ENCODE measurements around the gene MRPS26. TPM values are rescaled to one million over a fixed set of nuclear protein-coding genes. Genes with fewer than 3 reads are reported as not detected.
A peak's percentile ranks its signal among the peaks of the same experiment; 100 is the strongest.
"Not testable (repeated sequence)": the region's sequence is repeated elsewhere in the genome, so short reads cannot be mapped to it uniquely, and the experiment has no call there.

MRPS26 gene
- total RNA-seq, 1 experiment from 2014 or later, result 66.5 TPM

GRCh38 chr20:3044336-3044965 is 1.4 kb upstream of the MRPS26 start:
- Histone ChIP-seq H3K9me2 (replicated peaks; ENCODE audit: insufficient read depth, low read length) (no peaks in the 10 kb centered on the region), H3K4me3 (ENCODE audit: low read length) (peak overlapping the region; percentile 88), H4K20me1 (ENCODE audit: insufficient read depth, low read depth, low read length) (0 out of 2 replicates have a peak, but pooled peaks cover 9% of the 10 kb centered on the region), H3K27me3 (ENCODE audit: low read length) (no peaks in the 10 kb centered on the region), H3K9ac (ENCODE audit: low read length) (peak overlapping the region; percentile 86), H3K4me1 (ENCODE audit: low read length) (peaks cover 31% of the 10 kb centered on the region), H3K27ac (ENCODE audit: low read length) (peak overlapping the region; percentile 93), H3K9me3 (ENCODE audit: low read length) (no peaks in the 10 kb centered on the region), H3K4me2 (ENCODE audit: low read depth, low read length, poor library complexity, severe bottlenecking) (peak overlapping the region; percentile 98), H3K79me2 (ENCODE audit: low read length) (peaks cover 20% of the 10 kb centered on the region), H2AFZ (ENCODE audit: low read length) (no peak overlapping the region), H3K36me3 (ENCODE audit: insufficient read depth, low read length) (peaks cover 18% of the 10 kb centered on the region)
- DNase-seq, result no peak

- Histone ChIP-seq H3K4me1 (ENCODE audit: low read length) (peaks cover 31% of the 10 kb centered on the region), H3K79me2 (ENCODE audit: low read length) (peaks cover 20% of the 10 kb centered on the region), H3K9ac (ENCODE audit: low read length) (peak overlapping the region; percentile 86), H3K27me3 (ENCODE audit: low read length) (no peaks in the 10 kb centered on the region), H3K27ac (ENCODE audit: low read length) (peak overlapping the region; percentile 93), H3K36me3 (ENCODE audit: insufficient read depth, low read length) (peaks cover 25% of the 10 kb centered on the region), H3K4me2 (ENCODE audit: low read depth, low read length, poor library complexity, severe bottlenecking) (peak overlapping the region; percentile 98), H3K4me3 (ENCODE audit: low read length) (peak overlapping the region; percentile 88), H3K9me3 (ENCODE audit: low read length) (no peaks in the 10 kb centered on the region), H4K20me1 (ENCODE audit: insufficient read depth, low read depth, low read length) (0 out of 2 replicates have a peak, but pooled peaks cover 9% of the 10 kb centered on the region), H3K9me2 (replicated peaks; ENCODE audit: insufficient read depth, low read length) (no peaks in the 10 kb centered on the region), H2AFZ (ENCODE audit: low read length) (peak overlapping the region; percentile 83; the same call in 1 of the 2 replicates)
- peak; percentile 90 for DNase-seq
Observed at GRCh38 chr20:3045042-3045815, 623 bp upstream of the MRPS26 start.

- peak overlapping the region; percentile 93 for H3K27ac ChIP-seq (ENCODE audit: low read length)
Observed at GRCh38 chr20:3046677-3047462, 1.0 kb downstream of the MRPS26 start.

GRCh38 chr20:3047486-3048419 is 1.9 kb downstream of the MRPS26 start:
- Histone ChIP-seq H3K9me3 (ENCODE audit: low read length) (no peaks in the 10 kb centered on the region), H3K4me3 (ENCODE audit: low read length) (peak overlapping the region; percentile 88), H3K36me3 (ENCODE audit: insufficient read depth, low read length) (peaks cover 25% of the 10 kb centered on the region), H2AFZ (ENCODE audit: low read length) (no peak overlapping the region), H4K20me1 (ENCODE audit: insufficient read depth, low read depth, low read length) (0 out of 2 replicates have a peak, but pooled peaks cover 9% of the 10 kb centered on the region), H3K27me3 (ENCODE audit: low read length) (no peaks in the 10 kb centered on the region), H3K4me1 (ENCODE audit: low read length) (peaks cover 31% of the 10 kb centered on the region), H3K79me2 (ENCODE audit: low read length) (peaks cover 20% of the 10 kb centered on the region), H3K4me2 (ENCODE audit: low read depth, low read length, poor library complexity, severe bottlenecking) (peak overlapping the region; percentile 98), H3K27ac (ENCODE audit: low read length) (peak overlapping the region; percentile 31; the same call in 1 of the 2 replicates), H3K9ac (ENCODE audit: low read length) (peak overlapping the region; percentile 49; the same call in 1 of the 2 replicates), H3K9me2 (replicated peaks; ENCODE audit: insufficient read depth, low read length) (no peaks in the 10 kb centered on the region)
- no peak for DNase-seq

More at GRCh38 chr20:3046677-3047462, 1.0 kb downstream of the MRPS26 start:
- DNase-seq, result peak; percentile 69
- Histone ChIP-seq H3K4me3 (ENCODE audit: low read length) (peak overlapping the region; percentile 88), H3K27me3 (ENCODE audit: low read length) (no peaks in the 10 kb centered on the region), H3K36me3 (ENCODE audit: insufficient read depth, low read length) (peaks cover 25% of the 10 kb centered on the region), H3K9me3 (ENCODE audit: low read length) (no peaks in the 10 kb centered on the region), H3K9ac (ENCODE audit: low read length) (peak overlapping the region; percentile 86), H3K4me2 (ENCODE audit: low read depth, low read length, poor library complexity, severe bottlenecking) (peak overlapping the region; percentile 98), H3K79me2 (ENCODE audit: low read length) (peaks cover 20% of the 10 kb centered on the region), H3K9me2 (replicated peaks; ENCODE audit: insufficient read depth, low read length) (no peaks in the 10 kb centered on the region), H4K20me1 (ENCODE audit: insufficient read depth, low read depth, low read length) (0 out of 2 replicates have a peak, but pooled peaks cover 9% of the 10 kb centered on the region), H3K4me1 (ENCODE audit: low read length) (peaks cover 31% of the 10 kb centered on the region), H2AFZ (ENCODE audit: low read length) (no peak overlapping the region)

GRCh38 chr20:3051385-3052019 is 5.7 kb downstream of the MRPS26 start:
- H3K9ac ChIP-seq (ENCODE audit: low read length), result no peak overlapping the region
- no peaks in the 10 kb centered on the region for H3K9me3 ChIP-seq (ENCODE audit: low read length)
- H3K4me1 ChIP-seq (ENCODE audit: low read length), result peaks cover 10% of the 10 kb centered on the region
- H2AFZ ChIP-seq (ENCODE audit: low read length), result no peak overlapping the region
- H3K27me3 ChIP-seq (ENCODE audit: low read length), result no peaks in the 10 kb centered on the region
- peaks cover 14% of the 10 kb centered on the region for H3K79me2 ChIP-seq (ENCODE audit: low read length)
- 0 out of 2 replicates have a peak, but pooled peaks cover 9% of the 10 kb centered on the region for H4K20me1 ChIP-seq (ENCODE audit: insufficient read depth, low read depth, low read length)
- peak; percentile 52 for DNase-seq
- peaks cover 25% of the 10 kb centered on the region for H3K36me3 ChIP-seq (ENCODE audit: insufficient read depth, low read length)
- no peak overlapping the region for H3K4me3 ChIP-seq (ENCODE audit: low read length)
- no peaks in the 10 kb centered on the region for H3K9me2 ChIP-seq (replicated peaks; ENCODE audit: insufficient read depth, low read length)
- H3K4me2 ChIP-seq (ENCODE audit: low read depth, low read length, poor library complexity, severe bottlenecking), result no peak overlapping the region
- no peak overlapping the region for H3K27ac ChIP-seq (ENCODE audit: low read length)

- DNase-seq, result no peak
- no peaks in the 10 kb centered on the region for H3K27me3 ChIP-seq (ENCODE audit: low read length)
Observed at GRCh38 chr20:3059489-3059888, 13.6 kb downstream of the MRPS26 start.

GRCh38 chr20:3064119-3064518 is 18.3 kb downstream of the MRPS26 start:
- not testable (repeated sequence) for H3K79me2 ChIP-seq (ENCODE audit: low read length); H3K9me2 ChIP-seq (replicated peaks; ENCODE audit: insufficient read depth, low read length); H3K9ac ChIP-seq (ENCODE audit: low read length); H2AFZ ChIP-seq (ENCODE audit: low read length); H3K9me3 ChIP-seq (ENCODE audit: low read length); H4K20me1 ChIP-seq (ENCODE audit: insufficient read depth, low read depth, low read length); H3K4me1 ChIP-seq (ENCODE audit: low read length); H3K4me3 ChIP-seq (ENCODE audit: low read length); H3K27me3 ChIP-seq (ENCODE audit: low read length); H3K4me2 ChIP-seq (ENCODE audit: low read depth, low read length, poor library complexity, severe bottlenecking); H3K36me3 ChIP-seq (ENCODE audit: insufficient read depth, low read length); H3K27ac ChIP-seq (ENCODE audit: low read length); DNase-seq

More at GRCh38 chr20:3059489-3059888, 13.6 kb downstream of the MRPS26 start:
- H3K4me2 ChIP-seq (ENCODE audit: low read depth, low read length, poor library complexity, severe bottlenecking), result no peak overlapping the region
- no peaks in the 10 kb centered on the region for H3K36me3 ChIP-seq (ENCODE audit: insufficient read depth, low read length)
- no peak overlapping the region for H3K9ac ChIP-seq (ENCODE audit: low read length)
- no peak overlapping the region for H3K4me3 ChIP-seq (ENCODE audit: low read length)
- no peaks in the 10 kb centered on the region for H3K4me1 ChIP-seq (ENCODE audit: low read length)
- no peaks in the 10 kb centered on the region for H3K79me2 ChIP-seq (ENCODE audit: low read length)
- no peak overlapping the region for H3K27ac ChIP-seq (ENCODE audit: low read length)
- H2AFZ ChIP-seq (ENCODE audit: low read length), result no peak overlapping the region
- no peaks in the 10 kb centered on the region for H3K9me2 ChIP-seq (replicated peaks; ENCODE audit: insufficient read depth, low read length)
- no peaks in the 10 kb centered on the region for H3K9me3 ChIP-seq (ENCODE audit: low read length)
- H4K20me1 ChIP-seq (ENCODE audit: insufficient read depth, low read depth, low read length), result no peaks in the 10 kb centered on the region
